DOHH2 (cell line): Measurements from ENCODE around the gene COP1.
"Not testable (repeated sequence)": the region's sequence is repeated elsewhere in the genome, so short reads cannot be mapped to it uniquely, and the experiment has no call there.

Experiments used
- H3F3A ChIP-seq: fragments of 200-600 bp; sonication (generic), shearing (Covaris generic); 2 replicates; pipeline ENCODE4 v1.6.0; 2016; ENCODE audit warnings: antibody characterized with exemption, mild to moderate bottlenecking; ENCODE audit not compliant: control insufficient read depth, insufficient read depth
- H3K27ac ChIP-seq: fragments of 200-600 bp; sonication (generic); 2 replicates; pipeline ENCODE4 v1.5.1; 2014; ENCODE audit warnings: low read depth, mild to moderate bottlenecking, low read length, moderate library complexity
- H3K27me3 ChIP-seq: fragments of 200-600 bp; sonication (generic); 2 replicates; pipeline ENCODE4 v1.6.1; 2014; ENCODE audit warnings: mild to moderate bottlenecking, low read length, mixed read lengths; ENCODE audit not compliant: control insufficient read depth
- H3K36me3 ChIP-seq: fragments of 200-600 bp; sonication (generic); 2 replicates; pipeline ENCODE4 v1.6.1; 2014; ENCODE audit warnings: mild to moderate bottlenecking, low read length, moderate library complexity, mixed read lengths; ENCODE audit not compliant: control insufficient read depth
- H3K4me1 ChIP-seq: fragments of 200-600 bp; sonication (generic); 2 replicates; pipeline ENCODE4 v1.6.1; 2014; ENCODE audit warnings: mild to moderate bottlenecking, low read length, mixed read lengths; ENCODE audit not compliant: control insufficient read depth
- H3K4me2 ChIP-seq: fragments of 200-600 bp; sonication (generic); 2 replicates; pipeline ENCODE4 v1.6.0; 2014; ENCODE audit warnings: mild to moderate bottlenecking, low read length, moderate library complexity
- H3K4me3 ChIP-seq: fragments of 200-600 bp; sonication (generic); 2 replicates; pipeline ENCODE4 v1.5.1; 2014; ENCODE audit warnings: mild to moderate bottlenecking, low read length, mixed read lengths
- H3K79me2 ChIP-seq: fragments of 200-600 bp; sonication (generic); 2 replicates; pipeline ENCODE4 v1.6.1; 2014; ENCODE audit warnings: mild to moderate bottlenecking, low read length, mixed read lengths; ENCODE audit not compliant: control insufficient read depth
- H3K9me2 ChIP-seq: fragments of 200-600 bp; sonication (generic); replicated peaks from 2 replicates; pipeline ENCODE4 v1.6.1; 2014; ENCODE audit warnings: mild to moderate bottlenecking, low read length, mixed read lengths; ENCODE audit not compliant: control insufficient read depth
- H3K9me3 ChIP-seq: fragments of 200-600 bp; sonication (generic); 2 replicates; pipeline ENCODE4 v1.6.1; 2014; ENCODE audit warnings: antibody characterized with exemption, low read length, mixed read lengths; ENCODE audit not compliant: control insufficient read depth, insufficient read depth
- H4K20me1 ChIP-seq: fragments of 200-600 bp; sonication (generic); 2 replicates; pipeline ENCODE4 v1.6.0; 2014; ENCODE audit warnings: low read depth, mild to moderate bottlenecking, antibody characterized with exemption, low read length, moderate library complexity; ENCODE audit not compliant: control insufficient read depth, insufficient read depth
- CTCF ChIP-seq: fragments of 200-600 bp; sonication (generic); IDR thresholded peaks from one replicate; pipeline ENCODE4 v1.5.1; 2014; ENCODE audit warnings: antibody characterized with exemption, mild to moderate bottlenecking, low read depth, low read length; ENCODE audit not compliant: poor library complexity, severe bottlenecking
- EZH2phosphoT487 ChIP-seq: fragments of 200-600 bp; sonication (generic); IDR thresholded peaks from 2 replicates; pipeline ENCODE4 v1.6.1; 2017; ENCODE audit warnings: borderline replicate concordance, mild to moderate bottlenecking, antibody characterized with exemption, low read length, moderate library complexity, mixed read lengths

Gene COP1

GRCh38 chr1:176032040-176032645, 174.9 kb downstream of the COP1 start:
- no peaks in the 10 kb centered on the region for H3K9me3 ChIP-seq
- H3K27ac ChIP-seq: no peak overlapping the region
- no peak overlapping the region for H3K4me2 ChIP-seq
- no peaks in the 10 kb centered on the region for H4K20me1 ChIP-seq
- H3K36me3 ChIP-seq: peaks cover 4% of the 10 kb centered on the region; the same call in 1 of the 2 replicates
- H3K4me3 ChIP-seq: no peak overlapping the region
- H3K79me2 ChIP-seq: no peaks in the 10 kb centered on the region
- no peak for TF ChIP-seq CTCF
- TF ChIP-seq EZH2phosphoT487: no peak
- H3K4me1 ChIP-seq: no peaks in the 10 kb centered on the region
- no peaks in the 10 kb centered on the region for H3F3A ChIP-seq
- no peaks in the 10 kb centered on the region for H3K9me2 ChIP-seq
- no peaks in the 10 kb centered on the region for H3K27me3 ChIP-seq

- Histone ChIP-seq H3F3A (no peaks in the 10 kb centered on the region), H3K27me3 (no peaks in the 10 kb centered on the region), H3K9me2 (no peaks in the 10 kb centered on the region), H3K36me3 (peaks cover 8% of the 10 kb centered on the region), H3K4me2 (no peak overlapping the region), H3K4me3 (no peak overlapping the region), H3K9me3 (no peaks in the 10 kb centered on the region), H3K4me1 (no peaks in the 10 kb centered on the region), H4K20me1 (no peaks in the 10 kb centered on the region), H3K79me2 (no peaks in the 10 kb centered on the region), H3K27ac (no peak overlapping the region)
- TF ChIP-seq EZH2phosphoT487 (no peak), CTCF (no peak)
Observed at GRCh38 chr1:176029609-176030008, 177.5 kb downstream of the COP1 start.

GRCh38 chr1:176029155-176029554, 177.9 kb downstream of the COP1 start:
- peaks cover 8% of the 10 kb centered on the region for H3K36me3 ChIP-seq
- no peaks in the 10 kb centered on the region for H3K27me3 ChIP-seq
- no peaks in the 10 kb centered on the region for H3K9me3 ChIP-seq
- H3K4me2 ChIP-seq: no peak overlapping the region
- no peak overlapping the region for H3K4me3 ChIP-seq
- TF ChIP-seq CTCF: no peak
- no peak for TF ChIP-seq EZH2phosphoT487
- no peak overlapping the region for H3K27ac ChIP-seq
- no peaks in the 10 kb centered on the region for H4K20me1 ChIP-seq
- no peaks in the 10 kb centered on the region for H3F3A ChIP-seq
- no peaks in the 10 kb centered on the region for H3K4me1 ChIP-seq
- no peaks in the 10 kb centered on the region for H3K79me2 ChIP-seq
- H3K9me2 ChIP-seq: no peaks in the 10 kb centered on the region

- not testable (repeated sequence) for H3K9me2 ChIP-seq, H3K36me3 ChIP-seq, H4K20me1 ChIP-seq, H3K4me3 ChIP-seq, H3K4me1 ChIP-seq, H3K4me2 ChIP-seq, H3K27me3 ChIP-seq, H3F3A ChIP-seq, H3K79me2 ChIP-seq, H3K27ac ChIP-seq, H3K9me3 ChIP-seq
Observed at GRCh38 chr1:176027934-176028333, 179.2 kb downstream of the COP1 start.
